SW 1271 (cell line): Measurements from ENCODE around the gene AFAP1.

Experiments used
- DNase-seq, 2 experiments: peaks; one replicate each; lab custom pipeline; 2025; lab: John Stamatoyannopoulos, UW

Gene AFAP1

GRCh38 chr4:7769396-7770223, 170.1 kb downstream of the AFAP1 start:
- DNase-seq: no peak

- DNase-seq: no peak
Observed at GRCh38 chr4:7768736-7769135, 170.9 kb downstream of the AFAP1 start.

DNA sequence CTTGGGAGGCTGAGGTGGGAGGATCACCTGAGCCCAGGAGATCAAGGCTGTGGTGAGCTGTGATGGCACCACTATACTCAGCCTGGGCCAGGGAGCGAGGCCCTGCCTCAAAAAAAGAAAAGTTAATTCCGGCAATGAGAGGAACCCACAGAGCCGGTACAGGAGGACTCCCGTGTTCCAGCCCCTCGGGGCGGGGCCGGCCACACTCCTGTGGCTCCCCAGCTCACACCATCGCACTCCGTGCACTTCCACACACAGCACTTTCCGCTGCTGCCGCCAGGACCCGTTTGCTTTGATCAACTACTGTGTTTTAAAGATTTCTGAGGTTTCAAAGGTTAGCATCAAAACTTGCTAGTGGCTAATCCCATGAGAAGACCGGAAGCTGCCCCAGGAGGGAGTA, 171.7 kb downstream of the AFAP1 start:
- DNase-seq: no peak

DNA sequence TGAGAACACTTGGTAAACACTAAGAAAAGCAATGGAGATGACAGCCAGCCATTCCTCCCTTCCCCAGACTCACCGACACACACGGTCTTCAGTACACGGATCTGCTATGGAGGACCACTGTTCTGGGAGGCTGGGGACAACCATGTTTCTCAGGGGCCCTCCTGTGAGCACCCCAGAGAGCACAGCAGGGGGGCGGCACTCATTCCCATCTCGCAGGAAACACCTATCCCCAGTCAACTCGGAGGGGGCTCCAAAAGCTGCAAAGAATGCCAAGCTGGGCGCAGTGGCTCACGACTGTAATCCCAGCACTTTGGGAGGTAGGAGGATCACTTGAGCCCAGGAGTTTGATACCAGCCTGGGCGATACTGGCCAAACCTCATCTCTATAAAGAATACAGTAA, 172.1 kb downstream of the AFAP1 start:
- no peak for DNase-seq

DNA sequence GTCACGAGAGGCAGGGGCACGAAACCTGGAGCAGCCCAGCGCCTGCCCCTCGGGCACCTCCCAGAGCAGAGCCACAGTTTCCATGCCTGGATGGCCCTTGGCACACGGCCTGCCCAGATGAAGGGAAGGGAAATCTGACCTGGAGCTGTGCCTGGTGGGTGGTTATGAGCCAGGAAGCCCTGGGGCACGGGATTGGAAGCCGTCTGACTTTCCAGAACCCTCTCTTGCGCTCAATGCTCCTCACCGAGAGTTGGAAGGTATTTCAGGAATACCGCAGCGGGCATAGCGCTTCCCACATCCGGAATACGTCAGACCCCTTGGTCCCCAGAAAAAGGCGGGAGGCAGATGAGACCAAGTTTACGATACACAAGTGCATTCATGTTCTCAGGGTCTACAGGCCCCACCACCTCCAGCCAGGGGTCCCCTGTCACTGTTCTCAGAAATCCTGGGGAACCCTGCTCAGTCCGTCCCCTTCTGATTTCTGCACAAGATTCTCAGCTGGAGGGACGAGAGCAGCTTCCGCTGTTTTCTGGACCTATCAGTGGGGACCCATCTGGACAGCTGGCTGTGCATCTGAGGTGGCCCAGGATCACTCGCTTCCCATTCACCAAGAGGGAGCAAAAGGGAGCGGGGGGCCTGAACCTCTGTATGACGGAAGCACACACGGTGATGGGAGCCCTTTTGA, 172.9 kb downstream of the AFAP1 start:
- no peak for DNase-seq

GRCh38 chr4:7766086-7766485, 173.6 kb downstream of the AFAP1 start:
- DNase-seq: no peak

- no peak for DNase-seq
Observed at GRCh38 chr4:7765666-7766065, 174.0 kb downstream of the AFAP1 start.

- DNase-seq: no peak
Observed at GRCh38 chr4:7764466-7764865, 175.2 kb downstream of the AFAP1 start.

GRCh38 chr4:7763788-7764187, 175.9 kb downstream of the AFAP1 start:
- DNase-seq: no peak

DNA sequence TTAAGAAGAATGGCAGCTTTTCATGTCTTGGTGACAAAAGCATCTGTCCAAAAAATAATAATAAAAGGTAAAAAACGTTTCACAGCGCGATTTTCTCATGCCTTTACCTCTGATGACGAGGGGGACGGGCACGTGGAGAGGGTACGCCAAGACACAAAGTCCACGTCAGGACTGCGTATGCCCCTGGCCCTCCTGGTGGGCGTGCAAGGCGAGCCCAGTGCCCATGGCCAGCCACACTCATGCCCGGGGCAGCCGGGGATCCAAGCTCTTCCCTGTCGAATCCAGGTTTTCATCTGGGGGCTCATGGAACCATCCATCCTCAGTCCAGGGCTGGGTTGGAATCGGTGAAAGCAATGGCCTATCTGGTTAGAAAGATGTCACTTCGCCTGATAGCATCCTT, 176.6 kb downstream of the AFAP1 start:
- no peak for DNase-seq

DNA sequence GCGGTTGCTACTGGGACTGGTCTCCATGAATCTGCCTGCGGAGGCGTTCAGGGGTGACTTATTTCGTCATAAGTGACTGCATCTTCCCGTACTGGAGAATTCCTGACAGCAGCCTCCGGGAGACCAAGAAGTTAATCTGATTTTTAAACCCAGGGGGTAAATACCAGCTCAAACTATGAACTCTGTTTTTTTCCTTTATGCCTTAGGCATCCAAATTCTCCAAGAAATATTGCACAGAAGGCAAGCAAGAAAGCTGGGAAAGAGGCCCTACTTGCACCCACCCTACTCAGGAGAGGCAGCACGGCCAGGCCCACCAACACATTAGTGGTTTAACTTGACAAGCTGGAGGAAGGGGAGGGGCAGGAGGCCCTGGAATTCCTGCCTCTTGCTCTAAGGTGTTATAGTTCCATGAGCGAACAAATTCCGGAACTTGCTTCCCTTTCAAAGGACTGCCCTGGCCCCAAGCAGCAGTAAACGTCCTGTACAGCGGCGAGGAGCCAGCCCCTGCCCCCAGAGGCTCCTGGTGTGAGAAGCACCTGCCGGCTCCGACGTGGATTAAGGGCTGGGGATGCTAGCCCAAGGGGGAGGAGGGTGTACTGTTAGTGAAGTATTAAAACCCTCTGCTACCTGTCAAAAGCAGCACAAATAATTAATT, 177.2 kb downstream of the AFAP1 start:
- no peak for DNase-seq

GRCh38 chr4:7761720-7762119, 177.9 kb downstream of the AFAP1 start:
- peak in 1 of 2 experiments; percentile 23 for DNase-seq

DNA sequence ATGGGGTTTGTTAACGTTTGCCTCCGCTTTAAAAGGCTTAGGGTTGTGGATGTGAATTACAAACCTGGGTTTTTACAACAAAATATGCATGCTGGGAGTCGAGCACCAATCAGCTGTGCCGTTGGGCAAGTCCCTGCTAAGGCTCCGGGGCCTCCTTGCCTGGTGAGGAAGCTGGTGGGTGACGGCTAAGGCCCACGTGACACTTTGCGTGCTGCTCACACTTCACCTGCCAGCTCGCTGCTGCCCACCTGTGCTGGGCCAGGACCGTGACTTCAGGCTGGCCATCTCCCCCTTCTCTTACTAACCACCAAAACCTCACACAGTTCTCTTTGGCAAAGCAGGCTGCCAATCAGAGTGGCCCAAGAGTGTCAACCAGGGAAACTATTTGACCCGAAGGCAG, 178.3 kb downstream of the AFAP1 start:
- no peak for DNase-seq

- no peak for DNase-seq
Observed at GRCh38 chr4:7760706-7761105, 179.0 kb downstream of the AFAP1 start.

DNA sequence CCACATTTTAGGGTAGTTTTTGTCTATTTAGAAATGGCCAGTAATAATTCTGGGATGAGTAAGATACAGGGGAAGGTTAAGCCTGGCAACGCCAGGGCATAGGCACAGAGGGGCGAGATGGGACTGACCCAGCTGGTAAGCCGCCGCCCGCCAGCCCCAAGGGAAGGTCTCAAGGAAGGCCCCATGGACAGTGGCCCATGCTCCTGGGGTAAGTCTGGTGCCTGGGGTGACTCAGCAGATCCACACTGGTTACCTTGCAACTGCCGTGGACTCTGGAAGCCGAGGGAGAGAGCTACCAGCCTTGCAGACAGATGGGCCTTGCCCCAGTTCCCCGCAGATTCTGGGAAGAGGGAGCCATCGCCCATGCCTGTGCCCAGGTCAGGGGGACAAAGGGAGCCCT, 179.4 kb downstream of the AFAP1 start:
- no peak for DNase-seq

GRCh38 chr4:7759635-7760034, 180.0 kb downstream of the AFAP1 start:
- no peak for DNase-seq

GRCh38 chr4:7759216-7759615, 180.4 kb downstream of the AFAP1 start:
- no peak for DNase-seq

DNA sequence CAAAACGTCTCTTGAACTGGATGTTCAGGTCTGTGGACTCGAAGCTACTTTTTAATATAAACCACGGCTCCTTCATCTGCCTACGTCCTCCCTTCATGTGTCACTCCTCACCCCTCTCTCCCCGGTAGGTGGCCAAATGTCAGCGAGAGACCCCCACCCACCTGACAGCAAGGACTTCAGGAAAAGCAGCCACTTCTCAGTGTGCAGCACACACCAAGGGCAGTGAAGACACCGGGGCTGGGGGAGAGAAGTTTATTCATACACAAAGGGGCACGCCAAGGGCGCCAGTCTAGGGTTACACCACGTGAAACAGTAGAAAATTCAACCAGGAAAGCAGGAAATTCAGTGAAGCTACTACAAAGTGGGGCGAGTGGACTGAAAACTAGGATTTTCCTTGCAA, 181.2 kb downstream of the AFAP1 start:
- DNase-seq: no peak

DNA sequence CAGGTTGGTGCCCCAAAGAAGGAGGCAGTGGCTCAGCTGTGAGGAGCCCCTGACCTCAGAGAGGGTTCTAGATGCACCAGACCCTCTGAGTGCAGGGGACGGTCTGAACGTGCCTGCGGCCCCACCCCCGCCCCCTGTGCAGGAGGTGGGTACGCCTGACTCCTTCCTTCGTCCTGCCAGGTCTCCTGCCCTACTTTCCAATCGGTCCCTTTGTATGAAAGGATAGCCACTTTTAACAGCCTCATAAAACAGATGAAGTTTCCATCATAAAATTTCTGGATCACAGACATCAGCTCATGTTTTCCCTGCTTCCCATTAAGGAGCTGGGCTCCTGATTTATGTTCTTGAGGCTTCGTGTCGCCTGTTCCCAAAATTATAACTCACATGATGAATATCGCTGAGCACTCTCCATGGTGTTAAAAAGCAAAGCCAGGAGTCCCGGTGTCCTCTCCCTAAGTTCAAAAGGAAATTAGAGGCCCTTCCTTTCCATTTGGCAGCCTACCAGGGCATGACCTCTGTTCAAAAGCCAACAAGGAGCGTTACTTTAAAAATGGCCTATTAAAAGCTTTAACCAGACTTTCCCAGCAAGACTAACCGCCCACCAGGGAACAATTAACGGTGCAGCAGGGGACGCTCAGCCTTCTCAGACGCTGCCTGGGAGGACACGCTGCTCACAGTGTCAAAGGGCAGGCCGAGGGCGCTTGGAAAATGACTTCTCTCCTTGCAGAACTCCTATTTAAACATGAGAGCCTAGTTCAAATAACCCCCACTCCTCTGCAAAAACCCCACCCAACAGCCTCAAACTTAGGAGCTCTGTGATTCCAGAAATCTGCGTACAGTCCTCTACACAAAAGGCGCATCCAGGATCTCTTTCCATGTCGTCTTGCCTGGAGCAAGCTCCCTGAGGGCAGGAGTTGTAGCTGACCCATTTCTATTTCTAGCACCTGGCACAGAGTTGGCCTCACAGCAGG, 181.9 kb downstream of the AFAP1 start:
- no peak for DNase-seq

GRCh38 chr4:7756561-7757355, 182.9 kb downstream of the AFAP1 start:
- no peak for DNase-seq

- DNase-seq: no peak
Observed at GRCh38 chr4:7756071-7756470, 183.6 kb downstream of the AFAP1 start.
